ENCODE measurements around the gene LYL1. TPM values are rescaled to one million over a fixed set of nuclear protein-coding genes. Genes with fewer than 3 reads are reported as not detected.
A peak's percentile ranks its signal among the peaks of the same experiment; 100 is the strongest.

LYL1 gene
- total and polyA plus RNA-seq, 9 of the 15 experiments (the other 6 are each of a cell fraction or from before 2014, with no cell fraction given) = 1.3 to 266 (median 34.0) TPM

GRCh38 chr19:13116282-13117175 lies 13.9 kb upstream of the LYL1 start, which contains the start of gene TRMT1 (continued):
- TF ChIP-seq MNT (conservative IDR thresholded peaks at IDR 0.05) (peak; percentile 88 to 97), TEAD4 (IDR thresholded peaks at IDR 0.05; ENCODE audit: low read length) (peak; percentile 4; the same call in 1 of the 2 replicates), TEAD4 (CRISPR knock-in tag; IDR thresholded peaks at IDR 0.05; ENCODE audit: borderline replicate concordance) (no peak), FOXM1 (IDR thresholded peaks at IDR 0.05; ENCODE audit: low read depth) (0 out of 2 replicates have a peak, but pooled peaks have one; percentile 45), FOXM1 (CRISPR knock-in tag; IDR thresholded peaks at IDR 0.05; ENCODE audit: low read depth) (no peak), ZNF431 (CRISPR knock-in tag; IDR thresholded peaks at IDR 0.05) (no peak), ZNF324 (CRISPR knock-in tag; IDR thresholded peaks at IDR 0.05) (no peak), ZNF121 (CRISPR knock-in tag; conservative IDR thresholded peaks at IDR 0.05) (0 out of 2 replicates have a peak, but pooled peaks have one; percentile 13), SP2 (IDR thresholded peaks at IDR 0.05; ENCODE audit: extremely low read depth, low read depth, low read length, poor library complexity, severe bottlenecking) (no peak), TCF7 (IDR thresholded peaks at IDR 0.05; ENCODE audit: borderline replicate concordance) (peak; percentile 65; the same call in 1 of the 2 replicates), C11orf30 (IDR thresholded peaks at IDR 0.05; ENCODE audit: low read depth) (peak; percentile 100), BCL6 (CRISPR knock-in tag; IDR thresholded peaks at IDR 0.05) (no peak), ARID3A (IDR thresholded peaks at IDR 0.05; ENCODE audit: borderline replicate concordance, low read depth, low read length) (0 out of 2 replicates have a peak, but pooled peaks have one; percentile 17), ATF4 (CRISPR knock-in tag; IDR thresholded peaks at IDR 0.05) (no peak), CHCHD3 (CRISPR knock-in tag; IDR thresholded peaks at IDR 0.05) (no peak), ID3 (CRISPR knock-in tag; IDR thresholded peaks at IDR 0.05) (no peak), ID3 (tag; IDR thresholded peaks at IDR 0.05) (peak; percentile 23; the same call in 1 of the 2 replicates), ZNF655 (CRISPR knock-in tag; IDR thresholded peaks at IDR 0.05) (no peak), MAFF (IDR thresholded peaks at IDR 0.05; ENCODE audit: low read length) (peak; percentile 64)

Data from K562 (cell line).